ENCODE data around the gene TRAF4. TPM values are rescaled to one million over a fixed set of nuclear protein-coding genes. Genes with fewer than 3 reads are reported as not detected.
"Not testable (repeated sequence)": the region's sequence is repeated elsewhere in the genome, so short reads cannot be mapped to it uniquely, and the experiment has no call there.

TRAF4 gene
- total RNA-seq, 2 donors from 2014 or later, result 59.7 to 186 TPM

- H3K36me3 Mint-ChIP-seq, result no peaks in the 10 kb centered on the region
- ATAC-seq (no peak), DNase-seq (ENCODE audit: low spot score) (no peak)
- H3K9me3 Mint-ChIP-seq, result no peaks in the 10 kb centered on the region
- no peaks in the 10 kb centered on the region for H3K27me3 Mint-ChIP-seq
- H3K27ac Mint-ChIP-seq, result no peak overlapping the region
- H3K4me1 Mint-ChIP-seq (ENCODE audit: low read depth in 2 of 2), result peaks cover 5 to 10% of the 10 kb centered on the region in 2 donors
- no peak overlapping the region for H3K4me3 Mint-ChIP-seq
Measured at GRCh38 chr17:28792877-28793661, 49.3 kb downstream of the TRAF4 start.

GRCh38 chr17:28794846-28795441 lies 51.1 kb downstream of the TRAF4 start:
- not testable (repeated sequence) for H3K9me3 Mint-ChIP-seq; ATAC-seq; DNase-seq (ENCODE audit: low spot score); H3K27ac Mint-ChIP-seq; H3K27me3 Mint-ChIP-seq; H3K4me3 Mint-ChIP-seq; H3K36me3 Mint-ChIP-seq
- peaks cover 5 to 10% of the 10 kb centered on the region in 2 donors for H3K4me1 Mint-ChIP-seq (ENCODE audit: low read depth in 2 of 2)

GRCh38 chr17:28796062-28796461 lies 52.3 kb downstream of the TRAF4 start:
- Mint-ChIP-seq H3K27ac (no peak overlapping the region), H3K27me3 (no peaks in the 10 kb centered on the region), H3K4me1 (ENCODE audit: low read depth in 2 of 2) (peaks cover 5 to 8% of the 10 kb centered on the region in 2 donors), H3K9me3 (no peaks in the 10 kb centered on the region), H3K36me3 (no peaks in the 10 kb centered on the region), H3K4me3 (no peak overlapping the region)
- DNase-seq (ENCODE audit: low spot score) (no peak), ATAC-seq (no peak)

Other genes starting within 250 kb of the TRAF4 start
- not detected for gene FOXN1, start 237.7 kb upstream of the TRAF4 start, total RNA-seq
- gene UNC119, start 191.4 kb upstream of the TRAF4 start, total RNA-seq, result 100 to 1,000 TPM; 104 to 135 TPM
- 10 to 100 TPM; 74.9 to 93.2 TPM for gene PIGS, start 172.5 kb upstream of the TRAF4 start, total RNA-seq
- 100 to 1,000 TPM in 1 of 2 donors, 10 to 100 TPM in 1; 36.8 to 164 TPM for gene ALDOC, start 167.1 kb upstream of the TRAF4 start, total RNA-seq
- gene SPAG5, start 145.0 kb upstream of the TRAF4 start, total RNA-seq, result 100 to 1,000 TPM in 1 of 2 donors, 10 to 100 TPM in 1; 80.7 to 198 TPM
- gene RSKR, start 129.8 kb upstream of the TRAF4 start, total RNA-seq, result 100 to 1,000 TPM in 1 of 2 donors, 10 to 100 TPM in 1; 34.4 to 108 TPM
- 100 to 1,000 TPM; 184 to 422 TPM for gene BLTP2, start 98.9 kb upstream of the TRAF4 start, total RNA-seq
- 10 to 100 TPM; 36.1 to 65.2 TPM for gene SDF2, start 82.1 kb upstream of the TRAF4 start, total RNA-seq
- gene SUPT6H, start 81.8 kb upstream of the TRAF4 start, total RNA-seq, result 100 to 1,000 TPM; 118 to 133 TPM
- gene PROCA1, start 32.1 kb upstream of the TRAF4 start, total RNA-seq, result 1 to 10 TPM; 3.7 to 4.6 TPM
- gene RAB34, start 26.1 kb upstream of the TRAF4 start, total RNA-seq, result 10 to 100 TPM in 1 of 2 donors, 1 to 10 TPM in 1; 8.5 to 25.7 TPM
- gene RPL23A, start 24.0 kb upstream of the TRAF4 start, total RNA-seq, result 1,000 to 10,000 TPM; 1,264 to 1,439 TPM
- 1 to 10 TPM; 1.5 to 9.7 TPM for gene TLCD1, start 17.8 kb upstream of the TRAF4 start, total RNA-seq
- gene NEK8, start 15.2 kb upstream of the TRAF4 start, total RNA-seq, result 10 to 100 TPM in 1 of 2 donors, 1 to 10 TPM in 1; 3.2 to 10.2 TPM
- 10 to 100 TPM; 21.7 to 23.5 TPM for gene FAM222B, start 98.8 kb downstream of the TRAF4 start, total RNA-seq
- 100 to 1,000 TPM in 1 of 2 donors, 10 to 100 TPM in 1; 55.9 to 105 TPM for gene ERAL1, start 111.0 kb downstream of the TRAF4 start, total RNA-seq
- 10 to 100 TPM; 79.3 to 95.8 TPM for gene FLOT2, start 153.7 kb downstream of the TRAF4 start, total RNA-seq
- 10 to 100 TPM; 22.5 to 26.1 TPM for gene DHRS13, start 159.1 kb downstream of the TRAF4 start, total RNA-seq
- gene PHF12, start 207.5 kb downstream of the TRAF4 start, total RNA-seq, result 10 to 100 TPM; 68.0 to 72.2 TPM